GM19467 (cell line): ENCODE results near the gene CD300H.
"Not testable (repeated sequence)": the region's sequence is repeated elsewhere in the genome, so short reads cannot be mapped to it uniquely, and the experiment has no call there.

Experiments
- ATAC-seq: cut with Tn5 transposase; IDR thresholded peaks from one replicate; pipeline ENCODE4 v1.9.1; 2021; ENCODE audit warnings: mild to moderate bottlenecking, moderate library complexity; ENCODE audit not compliant: unreplicated experiment

Gene CD300H

GRCh38 chr17:74585711-74586110 lies 18.4 kb upstream of the CD300H start:
- no peak for ATAC-seq

GRCh38 chr17:74584292-74585060 lies 17.2 kb upstream of the CD300H start:
- no peak for ATAC-seq

GRCh38 chr17:74582633-74583032 lies 15.3 kb upstream of the CD300H start:
- no peak for ATAC-seq

GRCh38 chr17:74579900-74580299 lies 12.6 kb upstream of the CD300H start:
- ATAC-seq = no peak

- no peak for ATAC-seq
Observed at GRCh38 chr17:74578979-74579378, 11.7 kb upstream of the CD300H start.

GRCh38 chr17:74574489-74575142 lies 7.3 kb upstream of the CD300H start:
- no peak for ATAC-seq

GRCh38 chr17:74573635-74574034 lies 6.3 kb upstream of the CD300H start:
- ATAC-seq = not testable (repeated sequence)

- no peak for ATAC-seq
Observed at GRCh38 chr17:74573169-74573568, 5.9 kb upstream of the CD300H start.

- no peak for ATAC-seq
Observed at GRCh38 chr17:74571621-74572270, 4.4 kb upstream of the CD300H start.

- no peak for ATAC-seq
Observed at GRCh38 chr17:74569020-74570003, 2.0 kb upstream of the CD300H start.

GRCh38 chr17:74568106-74568873 lies 981 bp upstream of the CD300H start:
- ATAC-seq = no peak

GRCh38 chr17:74566132-74566753 lies 1.1 kb downstream of the CD300H start:
- ATAC-seq = no peak

GRCh38 chr17:74565126-74565525 lies 2.2 kb downstream of the CD300H start:
- no peak for ATAC-seq

GRCh38 chr17:74563358-74563757 lies 4.0 kb downstream of the CD300H start:
- no peak for ATAC-seq

- no peak for ATAC-seq
Observed at GRCh38 chr17:74561586-74561985, 5.7 kb downstream of the CD300H start.

- ATAC-seq = no peak
Observed at GRCh38 chr17:74558882-74559519, 8.3 kb downstream of the CD300H start.

- not testable (repeated sequence) for ATAC-seq
Observed at GRCh38 chr17:74558402-74558801, 8.9 kb downstream of the CD300H start.

- ATAC-seq = no peak
Observed at GRCh38 chr17:74555427-74555940, 11.8 kb downstream of the CD300H start.

- no peak for ATAC-seq
Observed at GRCh38 chr17:74554909-74555308, 12.4 kb downstream of the CD300H start.
